Kidney (tissue), 14 donors: ENCODE results near the gene DCUN1D3. TPM values are rescaled to one million over a fixed set of nuclear protein-coding genes. Genes with fewer than 3 reads are reported as not detected.

Source experiments
- DNase-seq, 5 donors: peaks; one replicate each; pipeline ENCODE4 v3.0.0-alpha.2; 2013 to 2020
- FAIRE-seq: peaks from 2 replicates; lab custom pipeline; 2012; peaks lifted over from hg19 to GRCh38; lab: Jason Lieb, UNC
- H3K27ac ChIP-seq, 2 donors: one replicate each; pipeline ENCODE4 v1.7.0; 2013; ENCODE audit warnings: low read depth in 2 of 2, low read length in 2 of 2, inconsistent platforms in 1 of 2
- H3K27me3 ChIP-seq: one replicate; pipeline ENCODE4 v1.7.1; 2013; ENCODE audit warnings: low read length, inconsistent platforms; ENCODE audit not compliant: control insufficient read depth, insufficient read depth
- H3K36me3 ChIP-seq, 3 donors: one replicate each; pipeline versions ENCODE4 v1.7.0 to v1.7.1; 2013; ENCODE audit warnings: low read length in 3 of 3, control low read depth in 1 of 3, inconsistent platforms in 1 of 3; ENCODE audit not compliant: insufficient read depth in 3 of 3, control insufficient read depth in 2 of 3
- H3K4me1 ChIP-seq, 3 donors: one replicate each; pipeline versions ENCODE4 v1.7.0 to v1.7.1; 2013; ENCODE audit warnings: low read length in 3 of 3, inconsistent platforms in 1 of 3, low read depth in 1 of 3; ENCODE audit not compliant: control insufficient read depth in 2 of 3, insufficient read depth in 2 of 3
- H3K4me3 ChIP-seq, 3 donors: one replicate each; pipeline versions ENCODE4 v1.7.0 to v1.8.1; 2013; ENCODE audit warnings: low read length in 3 of 3, control low read depth in 1 of 3, inconsistent platforms in 1 of 3
- H3K9ac ChIP-seq, 3 donors: one replicate each; pipeline versions ENCODE4 v1.7.0 to v1.7.1; 2013; ENCODE audit warnings: low read length in 3 of 3, control low read depth in 1 of 3, inconsistent platforms in 1 of 3
- H3K9me3 ChIP-seq, 3 donors: one replicate each; pipeline versions ENCODE4 v1.7.0 to v1.7.1; 2013; ENCODE audit warnings: low read length in 3 of 3, control low read depth in 1 of 3, inconsistent platforms in 1 of 3; ENCODE audit not compliant: control insufficient read depth in 2 of 3, insufficient read depth in 1 of 3
- CTCF ChIP-seq: IDR thresholded peaks from 3 replicates; pipeline ENCODE4 v1.5.1; 2012; ENCODE audit warnings: mild to moderate bottlenecking, moderate library complexity, borderline replicate concordance; ENCODE audit not compliant: insufficient read depth; ENCODE audit errors: extremely low read depth
- intact Hi-C: fragments of 100-400 bp; cut with DNase I; formaldehyde crosslinking; loops from one replicate; pipeline ENCODE4 v1.11.1; 2022
- polyA plus RNA-seq: library from polyadenylated mRNA; stranded (reverse); fragments of 350-450 nt; fragmentation: Illumina TruSeq; extraction: RNeasy Lipid Tissue Mini Kit (QIAGEN cat#74804); gene quantifications from one replicate; pipeline ENCODE4 v1.2.3, GENCODE V29; 2014; ENCODE audit warnings: low read depth, low replicate concordance; ENCODE audit not compliant: insufficient read depth
- total RNA-seq: library from RNA; stranded (reverse); fragmentation: NEBNext Ultra II Directional; extraction: Animal tissue kit (Norgen Biotek cat#: 25700); gene quantifications from one replicate; pipeline ENCODE4 v1.2.1, GENCODE V29; 2021
- donor health status: control.
- donor health status: control.
- donor health status: control.
- donor health status: control.
- donor health status: control.
- donor health status: DM: yes; HTN: yes; CAD: no.
- donor health status: Normal renal cell carcinoma (clear cell type).

The DCUN1D3 gene
- total and polyA plus RNA-seq, 2 donors from 2014 or later = 3.5 to 16.3 TPM

- no peaks in the 10 kb centered on the region for H3K27me3 ChIP-seq
- H3K9ac ChIP-seq = no peak overlapping the region
- no peak for TF ChIP-seq CTCF
- intact Hi-C loops = no loop called here
- H3K4me1 ChIP-seq = no peaks in the 10 kb centered on the region
- no peak overlapping the region for H3K4me3 ChIP-seq
- no peaks in the 10 kb centered on the region for H3K36me3 ChIP-seq
- H3K9me3 ChIP-seq = no peaks in the 10 kb centered on the region
- DNase-seq (peak in 1 of 5 donors; percentile 35), FAIRE-seq (no peak)
- H3K27ac ChIP-seq = no peak overlapping the region
Observed at GRCh38 chr16:20928774-20929411, 28.7 kb upstream of the DCUN1D3 start.

- no peak for TF ChIP-seq CTCF
- FAIRE-seq (no peak), DNase-seq (no peak)
- Histone ChIP-seq H3K36me3 (no peaks in the 10 kb centered on the region), H3K4me3 (no peak overlapping the region), H3K4me1 (no peaks in the 10 kb centered on the region), H3K9me3 (no peaks in the 10 kb centered on the region), H3K27ac (no peak overlapping the region), H3K27me3 (no peaks in the 10 kb centered on the region), H3K9ac (no peak overlapping the region)
- intact Hi-C loops = no loop called here
Observed at GRCh38 chr16:20925751-20926150, 25.6 kb upstream of the DCUN1D3 start.

GRCh38 chr16:20923876-20924275 lies 23.7 kb upstream of the DCUN1D3 start:
- Histone ChIP-seq H3K4me3 (no peak overlapping the region), H3K9me3 (no peaks in the 10 kb centered on the region), H3K27me3 (no peaks in the 10 kb centered on the region), H3K9ac (no peak overlapping the region), H3K27ac (no peak overlapping the region), H3K4me1 (no peaks in the 10 kb centered on the region), H3K36me3 (no peaks in the 10 kb centered on the region)
- intact Hi-C loops = no loop called here
- DNase-seq = no peak
- no peak for FAIRE-seq
- TF ChIP-seq CTCF = no peak

- DNase-seq (no peak), FAIRE-seq (peak; percentile 82)
- intact Hi-C loops = no loop called here
- Histone ChIP-seq H3K36me3 (no peaks in the 10 kb centered on the region), H3K27ac (no peak overlapping the region), H3K9me3 (no peaks in the 10 kb centered on the region), H3K4me1 (no peaks in the 10 kb centered on the region), H3K4me3 (no peak overlapping the region), H3K27me3 (no peaks in the 10 kb centered on the region), H3K9ac (no peak overlapping the region)
- no peak for TF ChIP-seq CTCF
Observed at GRCh38 chr16:20920799-20921198, 20.6 kb upstream of the DCUN1D3 start.
